HG03565 (cell line): ENCODE results near the gene C20orf141.
"Not testable (repeated sequence)": the region's sequence is repeated elsewhere in the genome, so short reads cannot be mapped to it uniquely, and the experiment has no call there.

Experiments
- ATAC-seq: cut with Tn5 transposase; IDR thresholded peaks from one replicate; pipeline ENCODE4 v1.9.1; 2021; ENCODE audit warnings: mild to moderate bottlenecking, moderate library complexity; ENCODE audit not compliant: unreplicated experiment

Gene C20orf141

GRCh38 chr20:2799688-2800520 is 14.9 kb upstream of the C20orf141 start:
- ATAC-seq, result no peak

DNA sequence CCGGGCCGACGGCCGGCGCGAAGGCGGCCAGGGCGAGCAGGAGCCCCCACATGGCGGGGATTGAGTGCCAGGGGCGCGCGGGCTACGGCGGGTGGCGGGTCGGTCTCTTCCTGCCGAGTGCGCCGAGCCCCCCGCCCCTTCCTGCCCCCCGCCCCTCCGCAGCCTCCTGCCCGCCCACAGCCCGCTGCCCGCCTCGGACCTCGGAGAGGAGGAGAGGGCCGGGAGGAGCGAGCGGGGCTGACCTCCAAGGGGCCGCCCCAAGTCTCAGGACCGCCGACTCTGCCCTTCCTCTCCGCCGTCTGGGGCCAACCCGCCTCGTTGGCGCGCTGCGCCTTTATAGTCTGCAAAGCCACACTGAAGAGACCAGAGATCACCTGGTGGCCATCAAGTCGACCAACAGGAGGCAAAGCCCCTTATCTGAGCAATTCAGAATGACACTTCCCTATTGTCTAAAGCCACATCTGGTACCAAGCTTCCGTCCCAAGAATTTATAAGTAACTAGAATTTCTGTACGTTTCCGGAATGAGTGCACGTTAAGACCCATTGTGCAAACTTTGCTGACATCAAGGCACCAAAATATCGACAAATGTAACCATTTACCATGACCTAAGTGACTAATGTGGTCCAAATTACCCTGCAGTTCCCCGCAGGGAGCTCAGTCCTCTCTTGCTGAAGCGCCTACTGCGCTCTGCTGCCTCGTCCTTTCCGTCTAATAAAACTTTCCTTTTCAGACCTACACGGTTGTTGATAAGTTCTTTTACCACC is 14.1 kb upstream of the C20orf141 start, which contains the start of gene CPXM1:
Gene CPXM1, minus strand, starts transcription at position 107 of the 765 bp plus-strand sequence. Its CDS starts 55 bp downstream, at position 52.
- no peak for ATAC-seq

GRCh38 chr20:2801286-2801728 is 13.5 kb upstream of the C20orf141 start:
- ATAC-seq, result no peak

DNA sequence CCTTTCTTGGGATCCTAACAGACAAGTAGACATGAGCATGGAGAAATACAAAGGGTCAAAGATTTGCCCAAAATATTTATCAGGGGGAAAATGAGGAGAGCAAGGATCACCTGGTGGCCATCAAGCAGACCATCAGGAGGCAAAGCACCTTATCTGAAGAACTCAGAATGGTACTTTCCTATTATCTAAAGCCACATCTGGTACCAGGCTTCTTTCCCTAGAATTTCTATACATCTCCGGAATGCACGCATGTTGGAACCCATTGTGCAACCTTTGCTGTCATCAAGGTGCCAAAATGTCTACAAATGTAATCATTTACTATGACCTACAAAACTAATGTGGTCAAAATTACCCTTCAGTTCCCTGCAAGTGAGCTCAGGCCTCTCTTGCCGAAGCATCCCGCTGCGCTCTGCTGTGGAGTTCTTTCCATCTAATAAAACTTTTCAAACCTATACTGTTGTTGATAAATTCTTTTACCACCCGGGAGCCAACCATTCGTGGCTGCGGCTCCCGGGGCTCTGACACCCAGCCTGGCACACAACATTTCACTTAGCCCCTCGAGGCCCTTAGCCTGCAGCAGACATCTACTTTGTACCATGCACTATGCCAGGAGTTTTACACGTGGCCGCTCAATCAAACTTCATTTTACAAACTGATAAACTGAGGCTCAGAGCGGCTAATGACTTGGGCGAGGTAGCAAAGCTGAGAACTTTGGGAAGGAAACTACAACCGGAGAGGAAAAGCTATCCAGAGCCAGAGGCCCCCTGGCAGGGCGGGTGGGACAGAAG is 10.6 kb upstream of the C20orf141 start:
- no peak for ATAC-seq

DNA sequence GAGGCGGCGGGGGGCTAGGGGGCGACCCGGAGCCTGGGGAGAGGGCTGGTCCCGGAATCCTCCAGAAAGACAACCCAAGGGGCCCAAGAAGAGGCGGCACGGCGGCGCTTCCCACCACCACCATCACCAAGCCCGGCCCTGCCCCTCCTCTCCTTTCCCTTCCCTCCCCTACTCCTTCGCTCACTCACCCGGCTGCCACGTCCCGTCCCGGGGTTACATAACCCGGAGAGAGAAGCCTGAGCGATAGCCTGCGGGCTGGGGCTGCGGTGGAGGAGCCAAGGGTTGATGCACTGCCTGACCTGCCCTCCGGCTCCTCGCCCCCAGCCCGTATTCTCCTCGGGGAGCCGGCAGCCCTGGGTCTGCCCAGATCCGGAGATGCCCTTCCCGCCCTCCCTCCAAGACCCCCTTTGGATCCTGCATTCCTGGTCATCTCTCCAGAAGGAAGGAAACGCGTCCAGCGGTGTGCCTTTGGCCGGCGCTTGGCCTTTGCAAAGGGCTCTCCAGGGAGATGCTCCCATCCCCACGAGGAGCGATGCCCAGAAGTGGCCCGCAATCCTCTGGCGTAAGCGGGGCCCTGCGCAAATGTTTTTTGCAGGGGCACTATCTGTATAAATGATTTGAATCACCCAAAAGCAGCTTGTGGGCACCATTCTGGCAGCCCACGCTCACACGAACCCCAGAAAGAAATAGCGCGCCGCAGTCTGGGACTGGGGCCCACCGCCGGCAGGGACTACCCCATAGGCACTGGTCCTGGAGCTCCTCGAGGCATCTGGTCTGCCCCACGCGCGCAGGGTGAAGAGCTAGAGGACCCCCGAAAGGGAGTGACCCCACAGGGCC is 9.7 kb upstream of the C20orf141 start:
- no peak for ATAC-seq

- ATAC-seq, result no peak
Observed at GRCh38 chr20:2805689-2806350, 9.0 kb upstream of the C20orf141 start.

DNA sequence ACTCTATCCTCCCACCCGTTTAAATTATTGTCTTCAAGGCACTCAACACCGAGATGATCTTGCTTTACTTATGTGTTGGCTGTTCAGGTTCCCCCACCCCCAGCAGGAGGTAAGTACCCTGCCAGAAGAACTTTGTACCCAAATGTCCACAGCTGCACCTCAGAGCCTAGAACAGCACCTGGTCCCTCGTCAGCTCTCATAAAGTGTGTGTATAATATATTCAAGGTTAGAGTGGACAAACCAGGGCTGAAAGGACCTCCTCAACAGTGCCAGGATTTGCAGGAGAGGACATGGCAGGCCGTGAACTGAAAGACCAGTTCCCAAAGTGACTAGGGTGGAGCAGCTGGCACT is 8.5 kb upstream of the C20orf141 start:
- no peak for ATAC-seq

DNA sequence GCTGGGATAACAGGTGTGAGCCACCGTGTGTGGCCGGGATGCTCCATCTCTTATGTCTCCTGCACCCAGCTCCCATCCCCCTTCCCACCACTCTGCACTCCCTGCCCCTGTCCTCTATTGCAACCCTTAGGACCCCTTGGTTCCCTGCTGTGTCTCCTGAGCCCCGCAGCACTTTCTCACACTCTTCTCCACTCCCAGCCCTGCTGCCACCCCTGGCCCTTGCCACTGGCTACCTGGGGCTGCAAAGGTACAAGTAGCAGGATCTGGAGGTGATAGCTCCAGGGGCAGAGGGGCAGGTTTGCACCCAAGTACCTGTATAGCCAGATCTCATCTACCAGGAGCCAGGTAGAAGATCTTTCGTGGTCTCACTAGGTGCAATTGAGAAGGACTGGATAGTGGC is 7.8 kb upstream of the C20orf141 start:
- ATAC-seq, result no peak

DNA sequence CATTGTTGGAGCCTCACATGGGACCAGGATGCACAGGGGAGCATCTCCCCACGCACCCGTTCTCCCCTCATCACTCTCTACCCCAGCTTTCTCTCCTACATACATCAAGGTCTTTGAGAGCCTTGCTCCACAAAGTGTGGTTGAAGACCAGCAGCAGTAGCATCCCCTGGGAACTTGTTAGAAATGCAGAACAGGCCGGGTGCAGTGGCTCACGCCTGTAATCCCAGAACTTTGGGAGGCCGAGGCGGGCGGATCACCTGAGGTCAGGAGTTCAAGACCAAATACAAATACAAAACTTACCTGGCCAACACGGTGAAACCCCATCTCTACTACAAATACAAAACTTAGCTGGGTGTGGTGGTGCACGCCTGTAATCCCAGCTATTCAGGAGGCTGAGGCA is 6.9 kb upstream of the C20orf141 start:
- not testable (repeated sequence) for ATAC-seq

GRCh38 chr20:2809690-2810089 is 5.1 kb upstream of the C20orf141 start:
- ATAC-seq, result no peak

DNA sequence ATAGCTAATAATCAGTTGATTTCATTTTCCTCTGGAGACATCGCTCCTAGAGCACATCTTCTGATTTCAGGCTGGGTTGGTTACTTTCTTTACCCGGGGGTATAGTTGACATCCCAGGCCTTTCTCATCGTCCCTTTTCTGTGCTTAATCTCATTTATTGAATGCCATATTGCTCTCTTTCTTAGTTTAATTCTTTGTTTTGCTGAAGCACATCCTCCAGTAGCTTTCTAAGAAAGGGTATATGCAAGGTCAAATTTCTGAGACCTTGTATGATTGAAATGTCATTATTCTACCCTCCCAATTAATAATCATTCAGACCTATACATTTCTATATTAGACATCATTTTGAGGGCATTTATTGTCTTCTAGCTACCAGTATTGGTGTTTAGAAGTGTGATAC is 2.6 kb upstream of the C20orf141 start:
- no peak for ATAC-seq

DNA sequence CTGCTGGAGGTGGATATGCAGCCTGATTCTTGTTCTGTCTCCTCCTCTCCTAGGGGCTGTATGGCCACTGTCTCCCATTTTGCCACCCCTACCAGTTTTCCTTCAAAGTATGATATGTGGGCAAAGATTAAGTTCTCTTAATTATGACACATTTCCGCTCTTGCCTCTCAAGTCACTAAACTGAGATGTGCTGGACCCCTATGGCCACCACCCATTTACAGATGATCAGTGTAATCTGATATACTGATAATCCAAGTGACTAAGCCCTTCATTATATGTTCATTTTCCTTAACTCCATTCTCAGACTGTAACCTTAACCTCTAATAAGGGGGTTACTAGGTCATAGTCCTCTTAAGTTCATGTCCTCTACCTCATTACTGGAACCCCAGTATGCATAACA is 711 bp upstream of the C20orf141 start:
- ATAC-seq, result no peak

- ATAC-seq, result no peak
Observed at GRCh38 chr20:2815242-2815900, 584 bp downstream of the C20orf141 start.

DNA sequence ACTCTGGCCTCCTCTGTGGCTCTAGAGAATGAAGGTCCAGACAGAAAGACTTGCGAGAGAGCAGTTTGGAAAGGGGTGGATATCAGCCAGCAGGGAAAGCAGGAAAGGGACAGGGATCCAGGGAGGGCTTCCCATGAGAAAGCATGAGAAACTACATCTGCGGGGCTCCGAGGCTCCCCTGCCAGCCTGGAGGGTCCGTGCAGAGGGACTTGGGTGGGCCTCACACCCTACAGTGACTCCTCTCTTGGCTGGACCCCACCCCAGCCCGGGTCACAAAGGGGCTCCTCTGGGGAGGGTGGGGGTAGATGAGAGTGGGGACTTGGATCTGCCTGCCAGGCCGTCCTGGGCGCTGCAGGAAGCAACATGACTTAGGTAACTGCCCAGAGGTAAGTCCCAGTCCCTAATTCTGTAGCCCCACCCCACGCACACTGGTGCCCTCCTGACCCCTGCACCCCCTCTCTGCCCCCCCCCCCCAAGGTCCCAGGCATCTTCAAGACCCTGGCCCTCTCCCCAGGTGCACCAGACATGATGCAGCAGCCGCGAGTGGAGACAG is 1.3 kb downstream of the C20orf141 start, which contains the start of gene TMEM239:
Gene TMEM239, plus strand, starts transcription at position 335 of the 553 bp plus-strand sequence. Its CDS starts 191 bp downstream, at position 526.
- no peak for ATAC-seq

DNA sequence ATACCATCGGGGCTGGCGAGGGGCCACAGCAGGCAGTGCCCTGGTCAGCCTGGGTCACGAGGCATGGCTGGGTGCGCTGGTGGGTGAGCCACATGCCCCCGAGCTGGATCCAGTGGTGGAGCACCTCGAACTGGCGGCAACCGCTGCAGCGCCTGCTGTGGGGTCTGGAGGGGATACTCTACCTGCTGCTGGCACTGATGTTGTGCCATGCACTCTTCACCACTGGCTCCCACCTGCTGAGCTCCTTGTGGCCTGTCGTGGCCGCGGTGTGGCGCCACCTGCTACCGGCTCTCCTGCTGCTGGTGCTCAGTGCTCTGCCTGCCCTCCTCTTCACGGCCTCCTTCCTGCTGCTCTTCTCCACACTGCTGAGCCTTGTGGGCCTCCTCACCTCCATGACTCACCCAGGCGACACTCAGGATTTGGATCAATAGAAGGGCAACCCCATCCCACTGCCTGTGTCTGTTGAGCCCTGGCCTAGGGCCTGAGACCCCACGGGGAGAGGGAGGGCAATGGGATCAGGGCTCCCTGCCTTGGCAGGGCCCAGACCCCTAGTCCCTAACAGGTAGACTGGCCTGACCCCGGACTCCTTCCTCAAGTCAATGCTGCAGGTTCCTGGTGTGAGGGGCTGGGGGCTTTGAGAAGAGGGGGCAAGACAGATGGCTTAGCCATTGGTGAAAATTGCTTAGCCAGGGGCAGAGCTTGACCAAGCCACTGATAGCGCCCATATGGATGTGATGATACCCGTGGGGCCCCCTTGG is 2.0 kb downstream of the C20orf141 start:
- no peak for ATAC-seq

GRCh38 chr20:2817341-2817726 is 2.5 kb downstream of the C20orf141 start:
- no peak for ATAC-seq

DNA sequence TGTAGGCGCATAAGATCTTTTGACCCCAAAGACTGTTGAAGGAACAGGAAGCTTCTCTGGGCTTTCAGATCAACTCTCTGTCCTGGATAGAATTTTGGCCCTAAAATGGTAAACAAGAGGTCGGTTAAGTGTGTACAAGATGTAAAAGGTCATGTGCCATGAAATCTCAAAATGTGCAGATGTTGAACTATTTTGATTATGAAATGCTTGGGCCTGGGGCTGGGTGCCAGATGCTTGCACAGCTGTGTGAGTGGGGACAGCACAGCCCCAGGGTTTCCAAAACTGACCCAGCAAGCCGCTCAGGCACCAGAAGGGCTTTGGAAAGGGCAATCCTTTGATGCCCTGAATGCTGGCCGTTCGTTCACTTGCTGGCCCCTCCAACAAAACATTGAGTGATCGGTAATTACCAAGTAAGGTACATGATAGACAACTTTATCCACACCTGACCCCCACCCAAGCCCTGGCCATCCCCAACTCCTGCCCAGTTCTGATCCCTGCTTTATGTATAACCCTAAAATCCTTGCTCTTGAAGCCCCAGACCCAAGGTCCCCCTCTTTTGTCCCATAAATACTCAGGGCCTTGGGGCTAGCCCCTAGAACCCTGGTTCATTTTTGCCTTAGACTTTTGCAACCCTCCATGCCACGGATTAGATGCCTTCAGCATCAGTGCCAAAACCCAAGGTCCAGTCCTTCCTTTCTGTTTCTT is 3.3 kb downstream of the C20orf141 start:
- ATAC-seq, result no peak
